SU-DHL-6 (cell line): ENCODE data around the gene WWOX.

Experiments
- CTCF ChIP-seq: fragments of 200-600 bp; sonication (generic); IDR thresholded peaks from one replicate; pipeline ENCODE4 v1.5.1; 2017; ENCODE audit warnings: antibody characterized with exemption, mild to moderate bottlenecking, low read length, moderate library complexity; ENCODE audit not compliant: insufficient read depth, poor library complexity, severe bottlenecking
- EZH2phosphoT487 ChIP-seq: fragments of 200-600 bp; sonication (generic), shearing (Covaris generic); conservative IDR thresholded peaks from 2 replicates; pipeline ENCODE4 v1.6.1; 2018; ENCODE audit warnings: mild to moderate bottlenecking, antibody characterized with exemption, low read length, moderate library complexity, mixed read lengths

DNA sequence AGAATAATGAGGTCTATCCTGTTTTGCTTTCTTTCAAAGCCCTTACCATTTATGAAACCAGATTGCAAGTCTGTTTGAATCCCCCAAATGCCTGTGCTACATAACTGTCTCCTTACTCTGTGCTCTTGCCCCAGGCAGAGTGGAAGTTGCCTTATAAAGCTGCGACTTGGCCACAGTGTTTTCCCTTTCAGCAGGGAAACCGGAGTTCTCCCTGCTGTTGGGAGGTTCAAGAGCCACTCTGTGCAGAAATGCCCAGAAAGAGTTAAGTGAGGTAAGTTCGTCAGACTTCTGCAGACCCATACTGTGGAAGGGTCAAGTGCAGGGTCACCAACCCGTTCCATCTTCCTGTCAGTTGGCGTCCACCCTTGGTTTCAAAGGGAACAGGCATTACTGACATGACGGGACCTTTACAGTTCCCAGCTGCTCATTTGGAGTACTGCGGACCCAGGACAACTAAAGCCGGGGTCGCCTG is 508.9 kb downstream of the WWOX start:
- TF ChIP-seq CTCF, result no peak
- no peak for TF ChIP-seq EZH2phosphoT487
